ENCODE results near the gene OR4C3.
"Not testable (repeated sequence)": the region's sequence is repeated elsewhere in the genome, so short reads cannot be mapped to it uniquely, and the experiment has no call there.

Gene OR4C3

DNA sequence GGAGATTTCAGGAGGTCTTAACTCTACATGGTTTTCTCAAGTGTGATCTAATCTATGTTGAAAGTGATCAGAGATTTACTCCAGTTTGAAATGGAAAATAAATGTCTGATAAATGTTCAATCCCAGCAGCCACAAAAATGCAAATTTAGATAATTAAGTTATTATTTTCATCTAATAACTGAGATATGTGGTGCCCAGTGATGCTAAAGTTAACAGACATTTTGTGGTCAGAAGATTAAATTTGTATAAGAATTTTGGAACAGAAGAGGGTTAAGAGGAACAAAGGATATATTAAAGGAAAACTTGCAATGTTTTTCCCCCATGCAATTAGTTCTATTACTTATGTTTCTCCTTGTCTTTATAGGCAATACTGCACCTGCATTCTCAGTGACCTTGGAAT, at the start of gene OR4C3:
TSS of gene OR4C3 (plus strand) at position 301 of the 400 bp plus-strand sequence. CDS start 102 bp downstream, outside the sequence.
- not testable (repeated sequence) for DNase-seq

DNA sequence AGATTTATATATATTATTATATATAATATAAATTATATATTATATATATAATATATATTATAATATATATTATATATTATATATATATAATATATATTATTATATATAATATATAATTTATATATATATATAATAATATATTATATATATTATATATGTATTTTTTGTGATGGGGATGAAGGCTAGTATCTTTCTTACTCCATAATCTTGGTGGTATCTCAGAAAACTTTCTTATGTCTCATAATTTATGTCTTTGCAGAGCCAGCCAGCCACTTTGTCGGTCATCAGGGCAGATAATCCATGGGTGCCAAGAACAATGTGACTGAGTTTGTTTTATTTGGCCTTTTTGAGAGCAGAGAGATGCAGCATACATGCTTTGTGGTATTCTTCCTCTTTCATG, 18.8 kb upstream of the OR4C3 start, which contains the start of gene OR4S1:
TSS of gene OR4S1 (plus strand) at position 301 of the 400 bp plus-strand sequence. CDS start at position 301, 0 bp downstream.
- no peak for DNase-seq

DNA sequence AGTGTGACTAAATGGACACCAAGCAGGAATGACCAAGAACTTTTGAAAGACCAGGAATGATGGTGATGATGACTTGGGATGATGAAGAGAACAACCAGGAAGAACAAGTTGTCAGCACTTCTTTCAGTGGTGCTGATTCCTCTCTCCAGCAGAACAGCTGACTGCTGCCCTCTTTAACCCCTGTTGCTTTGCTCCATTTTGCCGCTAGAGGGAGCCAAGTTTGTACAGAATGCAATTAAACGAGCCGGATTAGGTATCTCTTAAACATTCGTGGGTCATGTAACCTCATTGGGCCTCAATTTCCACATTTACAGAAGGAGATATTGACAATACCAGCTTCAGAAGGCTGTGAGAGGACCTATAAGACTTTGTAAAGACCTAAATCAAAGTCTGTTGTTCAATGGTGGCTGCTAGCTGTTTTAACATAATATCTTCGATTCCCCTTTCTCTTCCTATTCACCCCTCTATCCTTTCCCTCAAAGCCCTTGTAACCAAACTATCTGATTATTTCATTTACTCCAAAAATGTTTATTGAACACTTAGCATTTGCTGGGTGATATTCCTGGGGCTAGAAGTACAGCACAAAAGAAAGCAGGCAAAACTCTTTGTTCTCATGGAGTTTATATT, 16.8 kb upstream of the OR4C3 start:
- DNase-seq = peak; percentile 28 to 72

DNA sequence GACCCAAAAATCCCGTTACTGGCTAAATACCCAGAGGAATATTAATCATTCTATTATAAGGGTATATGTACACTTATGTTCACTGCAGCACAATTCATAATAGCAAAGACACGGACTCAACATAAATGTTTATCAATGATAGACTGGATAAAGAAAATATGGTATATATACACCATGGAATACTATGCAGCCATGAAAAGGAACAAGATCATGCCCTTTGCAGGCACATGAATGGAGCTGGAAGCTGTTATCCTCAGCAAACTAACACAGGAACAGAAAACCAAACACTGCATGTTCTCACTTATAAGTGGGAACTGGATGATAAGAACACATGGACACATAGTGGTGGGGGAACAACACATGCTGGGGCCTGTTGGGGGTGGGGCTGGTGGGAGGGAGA, 11.1 kb upstream of the OR4C3 start:
- DNase-seq = not testable (repeated sequence)

DNA sequence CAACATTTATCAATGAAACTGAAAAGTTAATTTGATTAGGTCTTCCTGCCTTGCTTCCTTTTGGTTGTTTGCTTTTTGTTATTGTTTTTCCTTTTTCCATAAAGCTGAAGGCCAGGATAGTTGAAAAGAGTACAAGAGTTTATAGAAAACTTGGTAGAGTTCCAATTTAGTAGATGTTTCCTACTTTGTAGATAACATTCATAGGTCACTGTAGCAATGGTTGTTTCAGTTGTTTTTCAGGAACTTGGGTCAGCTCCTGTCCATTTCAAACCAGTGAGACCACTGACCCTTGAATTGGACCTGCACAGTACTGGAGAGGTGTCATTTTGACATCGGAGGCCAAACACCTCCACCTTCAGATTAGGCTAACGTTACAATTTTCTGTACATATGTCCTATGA, 4.9 kb upstream of the OR4C3 start:
- not testable (repeated sequence) for DNase-seq

DNA sequence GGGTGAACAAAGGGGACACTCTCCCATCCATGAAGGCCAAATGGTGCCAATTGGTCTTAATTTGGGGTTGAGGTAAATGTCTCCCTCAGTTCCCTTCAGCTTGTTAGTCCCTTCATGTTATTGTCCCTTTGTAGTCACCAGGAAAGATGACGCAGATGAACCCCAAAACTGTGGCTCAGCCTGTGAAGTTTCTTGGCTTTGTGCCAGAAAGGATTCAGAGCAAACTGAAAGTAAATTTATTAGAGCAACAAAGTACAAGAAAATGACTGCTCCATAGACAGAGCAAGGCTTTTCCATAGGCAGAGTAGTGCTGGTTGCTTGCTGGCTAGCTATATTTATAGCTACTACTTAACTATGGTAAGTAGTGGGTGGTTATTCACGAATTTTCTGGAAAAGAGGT, 16.7 kb downstream of the OR4C3 start:
- peak in 1 of 2 donors; percentile 62 for DNase-seq

DNA sequence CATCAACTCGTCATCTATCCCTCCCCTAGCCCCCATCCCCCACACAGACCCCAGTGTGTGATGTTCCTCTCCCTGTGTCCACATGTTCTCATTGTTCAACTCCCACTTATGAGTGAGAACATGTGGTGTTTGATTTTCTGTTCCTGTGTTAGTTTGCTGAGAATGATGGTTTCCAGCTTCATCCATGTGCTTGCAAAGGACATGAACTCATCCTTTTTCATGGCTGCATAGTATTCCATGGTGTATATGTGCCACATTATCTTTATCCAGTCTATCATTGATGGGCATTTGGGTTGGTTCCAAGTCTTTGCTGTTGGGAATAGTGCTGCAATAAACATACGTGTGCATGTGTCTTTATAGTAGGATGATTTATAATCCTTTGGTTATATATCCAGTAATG, 17.8 kb downstream of the OR4C3 start:
- DNase-seq = not testable (repeated sequence)

DNA sequence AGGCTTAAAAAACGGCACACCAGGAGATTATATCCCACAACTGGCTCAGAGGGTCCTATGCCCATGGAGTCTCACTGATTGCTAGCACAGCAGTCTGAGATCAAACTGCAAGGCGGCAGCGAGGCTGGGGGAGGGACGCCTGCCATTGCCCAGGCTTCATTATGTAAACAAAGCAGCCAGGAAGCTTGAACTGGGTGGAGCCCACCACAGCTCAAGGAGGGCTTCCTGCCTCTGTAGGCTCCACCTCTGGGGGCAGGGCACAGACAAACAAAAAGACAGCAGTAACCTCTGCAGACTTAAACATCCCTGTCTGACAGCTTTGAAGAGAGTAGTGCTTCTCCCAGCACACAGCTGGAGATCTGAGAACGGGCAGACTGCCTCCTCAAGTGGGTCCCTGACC, 21.6 kb downstream of the OR4C3 start:
- peak in 1 of 2 donors; percentile 27 for DNase-seq

DNA sequence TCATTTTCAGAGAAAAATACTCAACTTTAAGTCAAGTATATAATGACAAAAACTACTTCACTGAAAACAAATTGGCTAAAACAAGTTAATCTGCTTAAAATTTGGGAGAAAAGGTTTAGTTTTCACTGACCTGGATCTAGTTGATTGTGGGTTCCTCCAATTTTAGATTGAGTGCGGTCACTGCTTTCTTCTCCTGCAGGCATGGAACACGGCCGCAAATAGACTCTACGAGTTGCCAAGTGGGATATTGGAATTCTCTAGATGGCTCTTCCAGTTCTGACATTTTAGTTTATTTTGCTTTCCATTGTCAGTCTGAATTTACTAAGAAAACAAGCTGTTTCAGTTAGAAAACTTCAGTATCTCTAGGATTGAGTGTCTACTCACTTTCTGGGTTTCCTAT, 29.3 kb downstream of the OR4C3 start:
- no peak for DNase-seq

DNA sequence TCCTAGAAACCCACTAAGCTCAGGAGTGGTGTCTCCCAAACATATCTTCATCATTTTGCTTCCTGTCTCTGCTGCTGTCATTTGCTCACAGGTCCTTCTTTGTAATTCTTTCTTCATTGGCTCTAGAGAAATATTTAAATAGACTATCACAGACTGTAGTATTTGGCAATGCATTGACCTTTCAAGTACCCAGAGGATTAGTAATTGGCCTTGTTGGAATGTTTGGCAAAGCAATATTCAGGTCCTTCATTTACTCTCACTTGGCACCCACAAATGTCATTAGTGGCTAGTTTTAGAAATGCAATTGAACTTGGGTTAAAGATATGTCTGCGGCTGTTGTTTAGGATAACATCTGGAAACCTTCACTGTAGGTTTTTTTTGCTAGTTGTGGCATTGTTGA, 30.0 kb downstream of the OR4C3 start:
- DNase-seq = no peak

DNA sequence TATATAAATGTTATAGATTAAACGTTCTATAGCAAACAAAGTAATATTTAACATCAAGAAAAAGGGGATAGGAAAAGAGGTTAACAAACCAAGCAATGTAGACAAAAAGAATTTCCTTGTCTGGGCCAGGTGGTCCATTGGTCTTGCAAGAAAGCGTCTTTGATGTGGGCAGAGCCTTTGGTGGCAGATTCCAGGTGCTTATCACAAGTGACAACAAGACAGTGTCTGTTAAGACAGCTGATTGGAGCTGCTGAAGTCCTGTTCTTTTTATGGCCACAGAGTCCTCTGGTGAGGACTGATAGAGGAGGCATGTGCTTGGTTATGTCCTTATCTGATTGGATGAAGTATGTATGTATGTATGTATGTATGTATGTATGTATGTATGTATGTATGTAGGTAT, 36.6 kb downstream of the OR4C3 start:
- not testable (repeated sequence) for DNase-seq

DNA sequence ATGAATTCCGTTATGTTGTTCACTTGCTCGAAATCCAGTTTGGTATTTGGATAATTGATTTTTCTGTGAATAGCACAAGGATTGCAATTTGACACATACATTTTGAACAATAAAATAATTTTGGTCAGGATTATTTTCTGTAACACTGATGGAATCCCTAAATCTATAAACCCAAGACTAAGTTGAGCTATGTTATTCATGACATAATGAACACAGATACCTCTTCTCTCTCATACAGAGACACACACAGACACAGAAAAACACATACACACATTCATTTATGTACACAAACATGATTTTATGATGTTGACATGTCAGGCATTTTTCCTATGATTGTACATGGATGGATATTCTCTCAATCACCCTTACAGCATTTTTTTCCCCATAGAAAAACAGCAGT, 41.6 kb downstream of the OR4C3 start, which contains the start of gene OR4C5:
TSS of gene OR4C5 (minus strand) at position 101 of the 400 bp plus-strand sequence. CDS start at position 101, 0 bp downstream.
- DNase-seq = no peak

Data from CD4-positive, alpha-beta T cell treated with Interferon alpha-2 for 1 hour (primary cell).